Erythroblast (primary cell): ENCODE measurements around the gene YARS2.
A peak's percentile ranks its signal among the peaks of the same experiment; 100 is the strongest.

Experiments used
- DNase-seq, 2 experiments: peaks; one replicate each; lab custom pipeline; 2025; lab: John Stamatoyannopoulos, UW
- GATA1 ChIP-seq: IDR thresholded peaks from 2 replicates; pipeline ENCODE4 v1.6.1; 2011; ENCODE audit warnings: low read depth, mild to moderate bottlenecking, control low read depth, low read length, moderate library complexity
- POLR2A ChIP-seq: IDR thresholded peaks from 2 replicates; pipeline ENCODE4 v1.6.1; 2011; ENCODE audit warnings: mild to moderate bottlenecking, low read length

YARS2 gene

DNA sequence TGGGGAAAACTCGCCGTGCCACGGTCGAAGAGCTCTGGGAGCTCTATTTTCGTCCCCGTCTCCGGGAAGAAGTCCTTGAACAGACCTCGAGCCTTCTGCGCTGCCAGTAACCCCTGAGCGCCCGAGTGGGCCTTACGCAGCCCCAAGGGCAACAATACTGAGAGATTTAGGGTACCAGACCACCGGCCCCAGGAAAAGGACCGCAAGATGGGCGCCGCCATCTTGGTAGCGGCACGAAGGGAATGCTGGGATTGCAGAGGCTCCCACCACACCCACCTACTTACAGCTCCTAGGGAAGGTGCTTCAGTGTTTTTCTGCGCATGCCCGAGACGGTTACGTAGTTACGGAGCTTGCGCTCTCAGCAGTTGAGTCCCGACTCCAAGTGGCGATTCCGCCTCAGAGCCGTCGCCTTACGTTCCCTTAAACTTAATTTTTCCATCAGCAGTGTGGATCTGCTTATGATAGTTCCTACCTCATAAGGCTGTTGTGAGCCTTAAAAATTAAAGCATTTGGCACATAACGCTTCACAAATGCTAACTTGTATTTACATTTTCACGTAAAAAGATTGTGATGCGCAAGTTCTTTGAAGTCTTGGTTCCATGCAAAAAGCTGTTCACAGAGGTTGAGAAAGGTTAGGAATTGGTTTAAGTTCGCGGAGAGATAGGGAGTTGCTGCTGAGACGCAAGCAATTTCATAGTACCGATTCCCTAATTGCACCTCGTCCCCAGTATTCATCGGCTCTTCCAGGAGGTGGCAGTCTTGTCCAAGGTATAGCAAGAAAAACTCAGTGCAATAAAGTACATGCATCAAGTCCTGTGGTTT, at the start of gene YARS2:
TSS of gene YARS2 (minus strand) at position 244 of the 822 bp plus-strand sequence. CDS start at position 221, 23 bp downstream.
- no peak for TF ChIP-seq GATA1
- TF ChIP-seq POLR2A: peak; percentile 95
- DNase-seq: peak; percentile 96

DNA sequence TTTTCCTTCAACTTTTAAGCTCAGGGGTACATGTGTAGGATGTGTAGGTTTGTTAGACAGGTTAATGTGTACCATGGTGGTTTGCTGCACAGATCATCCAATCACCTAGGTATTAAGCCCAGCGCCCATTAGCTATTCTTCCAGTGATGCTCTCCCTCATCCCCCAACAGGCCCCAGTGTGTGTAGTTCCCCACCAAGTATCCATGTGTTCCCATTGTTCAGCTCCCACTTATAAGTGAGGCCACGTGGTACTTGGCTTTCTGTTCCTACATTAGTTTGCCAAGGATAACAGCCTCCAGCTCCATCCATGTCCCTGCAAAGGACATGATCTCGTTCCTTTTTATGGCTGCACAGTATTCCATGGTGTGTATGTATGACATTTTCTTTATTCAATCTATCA, 48.6 kb upstream of the YARS2 start:
- TF ChIP-seq GATA1: no peak
- TF ChIP-seq POLR2A: no peak
- DNase-seq: no peak

DNA sequence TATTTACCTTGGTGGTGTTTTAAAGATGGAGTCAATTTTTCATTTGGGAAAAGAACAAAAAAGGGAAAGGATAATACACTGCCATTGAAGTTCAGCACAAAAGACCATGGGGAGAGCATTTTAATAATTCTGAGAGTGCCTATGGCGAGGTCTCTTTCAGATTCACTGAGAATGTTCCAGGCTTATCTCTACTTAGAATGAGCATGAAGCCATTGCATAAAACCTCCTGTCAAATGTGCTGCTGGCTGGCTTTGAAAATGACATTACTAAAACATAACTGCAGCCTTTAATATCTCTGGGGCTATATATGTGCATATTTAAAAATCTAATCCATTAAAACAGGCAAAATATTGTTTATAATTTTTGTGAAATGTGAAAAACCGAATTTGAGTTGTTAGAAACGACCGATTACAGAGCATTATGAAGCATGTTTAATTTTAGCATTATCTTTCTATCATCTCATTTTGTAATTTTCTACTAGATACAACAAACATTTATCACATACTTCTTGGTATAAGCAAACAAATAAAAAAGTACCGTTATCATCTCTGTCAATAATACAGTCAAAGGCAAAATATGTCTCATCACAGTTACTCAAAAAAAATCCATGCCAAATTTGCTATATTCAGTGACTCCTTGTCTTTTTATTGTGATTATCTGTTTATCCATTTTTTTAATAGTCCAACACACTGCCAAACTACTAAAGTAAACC, 45.7 kb upstream of the YARS2 start:
- TF ChIP-seq POLR2A (no peak), GATA1 (no peak)
- DNase-seq: no peak

DNA sequence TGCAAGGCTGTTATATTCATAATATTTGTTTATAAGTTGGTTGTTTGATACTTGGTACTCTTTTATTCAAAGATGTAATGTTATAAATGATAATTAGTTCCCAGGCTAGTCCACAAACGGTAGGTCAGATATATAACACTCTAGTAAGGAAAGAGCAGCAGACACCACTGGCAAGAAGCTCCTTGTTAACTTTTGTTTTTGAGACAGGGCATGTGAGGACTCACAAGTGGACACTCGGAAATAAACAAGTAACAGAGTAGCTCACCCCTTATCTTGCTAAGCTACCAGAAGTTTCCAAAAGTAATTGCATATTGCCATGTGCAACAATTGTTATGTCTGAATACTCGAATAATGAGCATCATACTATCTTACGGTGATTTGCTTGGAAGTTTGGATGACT, 38.6 kb upstream of the YARS2 start:
- no peak for DNase-seq
- TF ChIP-seq GATA1: no peak
- TF ChIP-seq POLR2A: no peak

DNA sequence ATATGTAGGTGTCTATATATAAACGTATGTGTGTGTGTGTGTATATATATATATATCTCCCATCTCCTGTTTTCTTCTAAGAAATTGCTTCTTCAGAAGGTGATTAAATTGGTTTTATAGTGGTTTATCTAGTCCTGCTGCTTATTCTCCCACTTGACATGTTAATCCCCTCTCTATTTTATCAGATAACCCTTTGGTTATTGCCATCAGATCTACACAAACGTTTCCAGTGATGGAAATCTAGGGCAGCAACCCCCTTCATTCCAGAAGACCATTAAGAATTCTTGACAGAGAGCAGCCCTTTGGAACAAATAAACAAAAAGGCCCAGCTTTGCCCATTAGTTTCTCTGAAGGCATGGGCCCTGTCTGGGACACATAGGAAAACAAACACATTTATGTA, 34.2 kb upstream of the YARS2 start:
- no peak for DNase-seq
- TF ChIP-seq GATA1: no peak
- no peak for TF ChIP-seq POLR2A

DNA sequence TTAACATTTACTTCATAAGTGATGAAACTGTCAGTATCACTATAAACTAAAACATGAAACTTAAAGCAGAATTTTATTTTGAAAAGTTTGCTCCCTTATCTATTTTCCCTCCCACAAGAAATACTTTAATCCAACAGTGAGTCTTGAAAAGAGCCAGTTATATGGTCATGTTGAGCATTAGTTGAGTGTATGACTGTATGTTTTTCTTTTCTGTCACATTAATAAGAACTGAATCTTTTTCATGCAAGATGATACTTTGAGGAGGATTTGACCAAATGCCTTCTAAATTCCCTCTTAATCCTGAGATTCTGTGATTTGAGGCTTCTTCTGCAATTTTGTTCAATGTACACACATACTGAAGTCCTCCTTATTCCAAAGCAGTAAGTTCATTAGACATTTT, 33.7 kb upstream of the YARS2 start:
- TF ChIP-seq POLR2A (no peak), GATA1 (no peak)
- DNase-seq: no peak

DNA sequence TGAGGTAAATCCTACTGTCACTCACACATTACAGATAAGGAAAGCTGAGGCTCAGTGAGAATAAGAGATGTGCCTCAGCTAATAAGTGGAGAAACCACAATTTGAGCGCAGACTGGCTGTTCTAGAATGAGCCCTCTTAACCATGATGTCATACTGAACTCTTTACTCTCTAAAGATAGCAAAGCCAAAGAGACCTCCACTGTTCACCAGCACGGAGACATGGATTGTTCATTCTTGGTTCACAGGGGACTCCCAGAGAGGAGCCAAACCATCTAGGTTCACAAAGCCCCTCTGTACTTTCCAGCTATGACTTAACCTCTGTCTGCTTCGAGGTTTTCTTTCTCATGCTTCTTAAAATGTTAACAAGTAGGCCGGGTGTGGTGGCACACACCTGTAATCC, 32.7 kb upstream of the YARS2 start:
- TF ChIP-seq GATA1: no peak
- no peak for TF ChIP-seq POLR2A
- no peak for DNase-seq

DNA sequence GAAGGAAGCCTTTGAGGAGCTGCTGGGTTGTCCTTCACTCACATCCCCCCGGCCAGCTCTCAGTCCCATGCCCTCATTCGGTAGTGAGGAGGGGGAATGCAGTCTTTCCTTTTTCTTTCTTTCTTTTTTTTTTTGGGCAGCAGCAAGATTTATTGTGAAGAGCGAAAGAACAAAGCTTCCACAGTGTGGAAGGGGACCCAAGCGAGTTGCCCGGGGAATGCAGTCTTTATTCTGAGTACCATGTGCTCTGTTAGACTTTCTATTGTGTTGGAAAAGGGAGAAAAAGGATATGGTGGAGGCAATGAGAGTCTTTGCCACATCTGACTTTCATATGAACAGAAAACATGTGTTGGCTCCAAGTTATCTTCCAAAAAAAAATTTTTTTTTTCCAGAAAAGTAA, 29.9 kb upstream of the YARS2 start:
- no peak for DNase-seq
- no peak for TF ChIP-seq GATA1
- no peak for TF ChIP-seq POLR2A

DNA sequence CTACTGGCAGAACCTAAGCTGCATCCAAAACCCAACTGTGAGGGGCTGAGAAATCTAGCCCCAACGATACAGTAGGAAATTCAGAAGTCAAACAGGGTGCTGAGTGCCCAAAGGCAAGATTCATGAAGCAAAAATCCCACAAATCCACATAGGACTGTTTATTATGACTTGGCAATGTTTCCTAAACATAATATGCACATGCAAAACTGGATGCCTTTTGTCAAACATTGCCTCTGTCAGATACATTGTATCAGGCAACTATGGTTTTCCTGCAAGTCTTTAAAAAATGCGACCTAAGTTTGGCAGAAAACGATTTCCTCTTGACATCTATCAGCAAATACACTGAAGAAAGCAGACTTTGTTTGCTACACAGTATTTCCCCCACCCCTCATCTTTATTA, 27.3 kb upstream of the YARS2 start:
- DNase-seq: no peak
- TF ChIP-seq POLR2A (no peak), GATA1 (no peak)

DNA sequence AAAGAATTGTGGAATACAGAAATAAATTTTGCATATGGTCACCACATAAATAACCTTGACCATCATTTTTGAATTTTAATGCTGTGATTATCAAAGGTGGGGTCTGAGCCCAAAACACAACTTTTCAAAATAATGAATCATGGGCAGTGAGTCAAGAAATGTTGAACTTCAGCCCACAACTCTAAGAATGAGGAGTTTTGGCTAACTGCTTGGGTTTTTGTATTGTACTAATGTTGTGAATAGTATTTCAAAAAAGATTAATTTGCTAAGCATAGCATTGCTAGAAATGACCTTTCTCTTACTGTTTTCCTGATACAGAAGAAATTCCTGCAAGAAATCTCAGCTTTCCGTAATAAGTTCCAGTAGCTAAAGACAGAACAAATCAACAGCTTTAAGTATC, 24.4 kb upstream of the YARS2 start:
- DNase-seq: no peak
- TF ChIP-seq GATA1 (no peak), POLR2A (no peak)

DNA sequence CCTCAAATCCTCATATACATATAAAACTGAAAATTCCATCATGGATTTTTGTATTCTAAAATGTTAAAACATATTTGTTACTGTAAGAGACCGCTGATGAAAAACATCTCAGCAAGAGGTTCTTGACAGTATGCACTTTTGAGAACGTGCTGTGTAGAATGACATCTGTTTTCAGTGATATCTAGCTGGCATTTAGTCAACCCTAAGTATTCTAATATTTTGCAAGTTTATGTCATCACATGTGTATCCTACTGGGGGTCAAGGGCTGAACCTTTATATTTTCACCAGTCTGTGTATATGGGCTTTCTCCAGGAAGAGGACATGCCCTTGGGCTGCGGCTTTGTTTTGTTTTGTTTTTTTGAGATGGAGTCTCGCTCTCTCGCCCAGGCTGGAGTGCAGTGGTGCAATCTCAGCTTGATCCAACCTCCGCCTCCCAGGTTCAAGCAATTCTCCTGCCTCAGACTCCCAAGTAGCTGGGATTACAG, 22.0 kb upstream of the YARS2 start:
- DNase-seq: no peak
- TF ChIP-seq GATA1: no peak

DNA sequence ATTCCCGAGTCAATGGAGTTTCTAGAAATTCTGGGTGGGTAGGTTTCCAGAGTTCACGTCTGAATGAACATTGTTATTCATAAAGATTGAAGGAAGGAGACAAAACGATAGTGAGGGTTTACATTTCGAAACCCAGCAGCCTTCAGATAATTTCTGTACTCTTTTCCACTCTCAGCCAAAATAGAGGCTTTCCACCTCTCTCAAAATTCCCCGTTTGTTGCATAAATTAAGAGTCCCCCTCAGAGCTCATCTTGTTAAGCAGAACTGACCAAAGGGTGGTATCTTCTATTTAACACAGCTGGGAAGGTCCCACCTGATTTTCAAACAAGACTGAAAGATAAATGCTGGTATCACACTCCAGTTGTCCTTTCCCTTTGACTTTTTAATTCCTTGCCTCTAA, 21.5 kb upstream of the YARS2 start:
- DNase-seq: no peak
- TF ChIP-seq POLR2A (no peak), GATA1 (no peak)

DNA sequence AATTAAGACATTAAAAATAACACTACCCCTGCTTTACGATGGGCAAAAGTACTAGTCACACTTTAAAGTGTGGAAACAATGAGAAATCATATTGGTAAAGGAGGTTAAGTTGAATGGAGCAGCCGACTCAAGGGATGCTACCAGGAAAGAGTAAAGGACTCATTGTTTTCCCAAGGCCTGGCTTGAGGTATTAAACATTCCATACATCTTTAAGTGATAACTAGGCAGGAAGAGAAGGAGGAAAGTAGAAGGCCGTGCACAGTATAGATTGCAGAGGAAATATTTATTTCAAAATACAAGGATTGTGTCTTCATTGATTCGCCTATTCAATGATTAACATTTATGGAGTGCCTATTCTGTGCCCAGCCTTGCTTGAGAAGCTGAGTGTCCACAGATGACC, 20.6 kb upstream of the YARS2 start:
- no peak for TF ChIP-seq POLR2A
- no peak for TF ChIP-seq GATA1

DNA sequence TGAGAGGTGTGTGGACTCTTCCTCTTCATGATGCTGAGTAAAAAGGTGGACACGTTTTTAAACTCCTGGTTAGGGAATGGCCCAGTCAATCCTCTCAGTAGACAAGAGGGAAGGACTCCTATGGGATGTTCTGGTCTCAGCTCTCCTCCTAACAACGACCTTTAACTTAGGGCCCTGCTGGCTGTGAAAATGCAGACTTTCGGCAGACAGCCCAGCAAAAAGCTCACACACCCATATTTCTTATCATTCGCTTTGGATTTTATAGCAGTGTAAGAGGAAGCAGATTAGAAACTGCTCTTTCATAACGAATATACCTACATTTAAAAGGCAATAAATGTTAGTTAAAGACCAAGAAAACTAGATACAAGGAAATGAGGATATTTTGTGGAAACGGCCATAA, 18.0 kb upstream of the YARS2 start:
- no peak for TF ChIP-seq POLR2A
- TF ChIP-seq GATA1: no peak
- no peak for DNase-seq

More for the DNA sequence above, 20.6 kb upstream of the YARS2 start:
- no peak for DNase-seq

DNA sequence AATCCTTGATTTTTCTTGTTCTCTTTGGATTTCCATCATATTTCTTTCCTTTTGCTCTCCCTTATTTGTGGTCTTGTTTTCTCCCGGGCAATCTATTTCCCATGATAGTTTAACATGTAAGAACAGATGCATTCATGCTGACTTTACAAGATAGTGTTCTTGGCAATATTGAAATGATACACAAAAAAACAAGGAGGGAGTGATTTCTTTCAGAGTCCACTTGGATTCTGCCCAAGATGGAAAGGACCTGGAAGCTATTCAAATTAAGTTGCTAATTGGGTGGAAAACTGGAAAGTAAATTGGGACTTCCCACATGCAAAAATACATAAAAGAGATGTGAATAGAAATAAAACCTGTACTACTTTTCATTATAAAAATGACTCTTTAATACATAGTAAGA, 14.4 kb upstream of the YARS2 start:
- no peak for DNase-seq
- TF ChIP-seq GATA1: no peak
- TF ChIP-seq POLR2A: no peak

DNA sequence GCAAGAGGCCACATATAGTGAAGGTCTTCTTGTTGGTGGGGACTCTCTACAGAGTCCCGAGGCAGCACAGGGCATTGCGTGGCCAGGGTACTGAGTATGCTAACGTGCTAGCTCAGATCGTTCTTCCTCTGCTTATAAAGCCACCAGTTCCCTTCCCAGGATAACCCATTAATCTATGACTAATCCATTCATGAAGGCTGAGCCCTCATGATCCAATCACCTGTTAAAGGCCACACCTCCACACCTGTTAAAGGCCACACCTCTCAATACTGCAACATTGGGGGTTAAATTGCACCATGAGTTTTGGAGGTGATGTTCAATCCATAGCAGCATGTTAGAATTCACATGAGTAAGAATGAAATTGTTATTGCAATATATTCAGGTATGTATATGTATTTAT, 12.8 kb upstream of the YARS2 start:
- no peak for TF ChIP-seq GATA1
- no peak for TF ChIP-seq POLR2A
- no peak for DNase-seq
